HG02763 (cell line): ENCODE measurements around the gene SMARCA2.
A peak's percentile ranks its signal among the peaks of the same experiment; 100 is the strongest.

ENCODE experiments used
- ATAC-seq: cut with Tn5 transposase; IDR thresholded peaks from one replicate; pipeline ENCODE4 v1.9.1; 2021; ENCODE audit warnings: mild to moderate bottlenecking, moderate library complexity; ENCODE audit not compliant: unreplicated experiment

Gene SMARCA2

GRCh38 chr9:2015581-2016407 is 647 bp downstream of the SMARCA2 start:
- no peak for ATAC-seq

- ATAC-seq = no peak
These were observed 1.5 kb downstream of the SMARCA2 start for GRCh38 chr9:2016408-2017330.

GRCh38 chr9:2017331-2018161 is 2.4 kb downstream of the SMARCA2 start:
- peak; percentile 26 for ATAC-seq

- no peak for ATAC-seq
These were observed 3.1 kb downstream of the SMARCA2 start for GRCh38 chr9:2018162-2018643.

GRCh38 chr9:2018764-2019558 is 3.8 kb downstream of the SMARCA2 start:
- no peak for ATAC-seq

GRCh38 chr9:2019723-2020122 is 4.6 kb downstream of the SMARCA2 start:
- no peak for ATAC-seq

GRCh38 chr9:2021731-2022130 is 6.6 kb downstream of the SMARCA2 start:
- no peak for ATAC-seq

- no peak for ATAC-seq
These were observed 7.4 kb downstream of the SMARCA2 start for GRCh38 chr9:2022560-2022959.

GRCh38 chr9:2023042-2023441 is 7.9 kb downstream of the SMARCA2 start:
- ATAC-seq = no peak

- ATAC-seq = no peak
These were observed 8.4 kb downstream of the SMARCA2 start for GRCh38 chr9:2023532-2023931.

- ATAC-seq = no peak
These were observed 10.0 kb downstream of the SMARCA2 start for GRCh38 chr9:2024888-2025782.

- no peak for ATAC-seq
These were observed 11.3 kb downstream of the SMARCA2 start for GRCh38 chr9:2026220-2026997.

GRCh38 chr9:2027543-2028160 is 12.5 kb downstream of the SMARCA2 start:
- no peak for ATAC-seq

- no peak for ATAC-seq
These were observed 13.7 kb downstream of the SMARCA2 start for GRCh38 chr9:2028888-2029287.

GRCh38 chr9:2029666-2030170 is 14.6 kb downstream of the SMARCA2 start:
- ATAC-seq = no peak

GRCh38 chr9:2032234-2032633 is 17.1 kb downstream of the SMARCA2 start:
- no peak for ATAC-seq

GRCh38 chr9:2036844-2037243 is 21.7 kb downstream of the SMARCA2 start:
- no peak for ATAC-seq
